ENCODE measurements around the gene TOR1A. TPM values are rescaled to one million over a fixed set of nuclear protein-coding genes. Genes with fewer than 3 reads are reported as not detected.

Gene TOR1A
- total RNA-seq, 1 donor from 2014 or later = 29.5 TPM

DNA sequence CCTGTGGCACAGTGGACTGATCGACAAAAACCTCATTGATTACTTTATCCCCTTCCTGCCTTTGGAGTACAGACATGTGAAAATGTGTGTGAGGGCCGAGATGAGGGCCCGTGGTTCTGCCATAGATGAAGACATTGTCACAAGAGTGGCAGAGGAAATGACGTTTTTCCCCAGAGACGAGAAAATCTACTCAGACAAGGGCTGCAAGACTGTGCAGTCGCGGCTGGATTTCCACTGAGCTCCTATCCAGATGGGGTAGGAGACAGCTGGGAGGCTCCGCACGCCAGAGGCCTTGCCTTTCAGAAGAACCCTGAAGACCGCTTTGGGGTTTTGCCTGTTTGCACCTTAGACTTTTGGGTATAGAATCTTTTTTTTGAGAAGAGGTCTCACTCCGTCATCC, 14.6 kb downstream of the TOR1A start:
- Mint-ChIP-seq H3K36me3 (ENCODE audit: low read depth) (peaks cover 75% of the 10 kb centered on the region), H3K27ac (no peak overlapping the region), H3K9me3 (no peaks in the 10 kb centered on the region), H3K4me1 (peaks cover 18% of the 10 kb centered on the region), H3K4me3 (no peak overlapping the region), H3K27me3 (no peaks in the 10 kb centered on the region)
- ChIA-PET POLR2A (no interaction called here), CTCF (no interaction called here)
- DNase-seq (no peak), ATAC-seq (ENCODE audit: low read depth) (no peak)
- intact Hi-C loops (cut with micrococcal nuclease) = no loop called here
- TF ChIP-seq, protein P1, sequence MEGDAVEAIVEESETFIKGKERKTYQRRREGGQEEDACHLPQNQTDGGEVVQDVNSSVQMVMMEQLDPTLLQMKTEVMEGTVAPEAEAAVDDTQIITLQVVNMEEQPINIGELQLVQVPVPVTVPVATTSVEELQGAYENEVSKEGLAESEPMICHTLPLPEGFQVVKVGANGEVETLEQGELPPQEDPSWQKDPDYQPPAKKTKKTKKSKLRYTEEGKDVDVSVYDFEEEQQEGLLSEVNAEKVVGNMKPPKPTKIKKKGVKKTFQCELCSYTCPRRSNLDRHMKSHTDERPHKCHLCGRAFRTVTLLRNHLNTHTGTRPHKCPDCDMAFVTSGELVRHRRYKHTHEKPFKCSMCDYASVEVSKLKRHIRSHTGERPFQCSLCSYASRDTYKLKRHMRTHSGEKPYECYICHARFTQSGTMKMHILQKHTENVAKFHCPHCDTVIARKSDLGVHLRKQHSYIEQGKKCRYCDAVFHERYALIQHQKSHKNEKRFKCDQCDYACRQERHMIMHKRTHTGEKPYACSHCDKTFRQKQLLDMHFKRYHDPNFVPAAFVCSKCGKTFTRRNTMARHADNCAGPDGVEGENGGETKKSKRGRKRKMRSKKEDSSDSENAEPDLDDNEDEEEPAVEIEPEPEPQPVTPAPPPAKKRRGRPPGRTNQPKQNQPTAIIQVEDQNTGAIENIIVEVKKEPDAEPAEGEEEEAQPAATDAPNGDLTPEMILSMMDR (IDR thresholded peaks at IDR 0.05) = no peak

DNA sequence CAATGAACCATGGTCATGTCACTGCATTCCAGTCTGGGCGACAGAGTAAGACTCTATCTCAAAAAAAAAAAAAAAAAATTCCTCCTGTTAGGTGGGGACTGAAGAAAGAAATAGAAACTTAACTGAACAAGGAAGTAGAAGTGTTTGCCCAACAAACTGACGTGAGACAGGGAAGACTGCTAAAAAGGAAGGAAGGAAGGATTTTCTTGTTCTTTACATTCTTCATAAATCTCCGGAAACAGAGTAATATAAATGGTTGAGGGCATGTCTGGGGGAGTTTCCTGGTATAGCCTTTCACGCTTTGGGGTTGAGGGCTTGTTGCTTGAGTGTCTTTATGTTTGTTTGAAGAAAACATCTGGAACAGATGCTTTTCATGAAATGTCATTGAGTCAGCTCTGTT, 17.9 kb downstream of the TOR1A start:
- CTCF ChIA-PET = no interaction called here
- TF ChIP-seq, protein P1 (IDR thresholded peaks at IDR 0.05) = no peak
- DNase-seq = no peak
- POLR2A ChIA-PET = no interaction called here
- ATAC-seq (ENCODE audit: low read depth) = no peak
- no peak overlapping the region for H3K27ac Mint-ChIP-seq
- H3K4me3 Mint-ChIP-seq = peak overlapping the region; percentile 19
- peaks cover 26% of the 10 kb centered on the region for H3K4me1 Mint-ChIP-seq
- intact Hi-C loops (cut with micrococcal nuclease) = no loop called here
- peaks cover 55% of the 10 kb centered on the region for H3K36me3 Mint-ChIP-seq (ENCODE audit: low read depth)
- no peaks in the 10 kb centered on the region for H3K9me3 Mint-ChIP-seq
- no peaks in the 10 kb centered on the region for H3K27me3 Mint-ChIP-seq

DNA sequence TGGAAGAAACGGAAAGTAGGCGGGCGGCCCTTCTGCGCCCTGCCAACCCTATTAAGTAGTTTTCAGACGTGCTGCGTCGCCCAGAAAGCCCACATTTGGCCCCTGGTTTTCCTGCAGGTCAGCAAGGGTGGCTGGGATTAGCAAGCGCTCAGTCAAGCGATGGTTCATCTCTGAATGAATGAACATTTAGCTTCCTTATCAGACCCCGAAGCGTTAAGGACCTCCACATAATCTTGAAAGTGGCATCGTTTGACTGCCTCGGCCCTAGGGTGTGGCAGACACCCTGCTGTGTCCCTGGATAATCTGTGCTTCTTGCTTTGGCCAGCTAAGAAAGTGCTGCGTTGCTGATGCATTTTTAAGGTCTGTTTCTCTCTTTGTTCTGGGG, 20.3 kb downstream of the TOR1A start:
- peaks cover 32% of the 10 kb centered on the region for H3K36me3 Mint-ChIP-seq (ENCODE audit: low read depth)
- H3K27me3 Mint-ChIP-seq = no peaks in the 10 kb centered on the region
- ATAC-seq (ENCODE audit: low read depth) = no peak
- peak overlapping the region; percentile 50 for H3K27ac Mint-ChIP-seq
- H3K9me3 Mint-ChIP-seq = no peaks in the 10 kb centered on the region
- TF ChIP-seq, protein P1 (IDR thresholded peaks at IDR 0.05) = no peak
- ChIA-PET CTCF (interaction anchor here (0.7 kb wide), 1 partner anchor 663 kb away, joined by 3 read pairs; no protein-coding TSS in a partner anchor), POLR2A (interaction anchor here (0.8 to 3.2 kb wide), 5 partner anchors 17 to 32 kb away, joined by 3 to 10 read pairs (median 4); partner anchors contain the start of genes C9orf78, TOR1A and USP20)
- intact Hi-C loops (cut with micrococcal nuclease) = loop anchor here (1.0 to 5.0 kb wide), 6 partner anchors 21 to 776 kb away; partner anchors contain the start of genes ASB6, C9orf78, FUBP3 and TOR1A
- no peak for DNase-seq
- H3K4me3 Mint-ChIP-seq = peak overlapping the region; percentile 92
- peaks cover 22% of the 10 kb centered on the region for H3K4me1 Mint-ChIP-seq

DNA sequence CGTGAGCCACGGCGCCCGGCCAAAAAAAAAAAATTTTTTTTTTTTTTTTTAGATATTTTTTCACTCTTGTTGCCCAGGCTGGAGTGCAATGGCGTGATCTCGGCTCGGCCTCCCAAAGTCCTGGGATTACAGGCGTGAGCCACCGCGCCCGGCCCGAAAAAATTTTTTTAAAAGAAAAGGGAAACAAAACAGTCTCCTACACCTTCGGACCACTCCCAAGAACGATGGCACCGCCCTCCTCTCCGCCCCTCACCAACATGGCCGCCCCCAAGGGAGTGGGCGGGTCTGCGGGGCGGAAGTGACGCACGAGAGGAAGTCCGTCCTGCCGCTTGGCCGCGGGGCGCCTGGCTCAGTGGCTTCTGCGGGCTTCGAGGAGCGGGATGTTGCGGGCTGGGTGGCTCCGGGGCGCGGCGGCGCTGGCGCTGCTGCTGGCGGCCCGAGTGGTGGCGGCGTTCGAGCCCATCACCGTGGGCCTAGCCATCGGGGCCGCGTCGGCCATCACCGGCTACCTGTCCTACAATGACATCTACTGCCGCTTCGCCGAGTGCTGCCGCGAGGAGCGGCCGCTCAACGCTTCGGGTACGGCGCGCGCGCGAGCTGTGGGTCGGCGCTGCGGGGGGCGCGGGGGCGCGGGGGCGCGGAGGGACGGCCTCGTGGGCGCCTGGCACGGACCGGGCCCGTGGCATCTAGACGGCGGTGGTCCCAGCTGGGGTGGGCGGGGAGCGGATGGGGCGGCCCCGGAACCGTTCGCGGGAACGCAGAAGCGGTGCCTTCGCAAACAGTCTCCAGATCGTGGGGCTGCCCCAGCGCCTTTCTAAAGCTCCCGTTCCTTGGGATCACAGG, 20.9 kb downstream of the TOR1A start, which contains the start of gene TOR1B:
Gene TOR1B (plus strand): TSS at position 352 of the 843 bp plus-strand sequence. CDS start 29 bp downstream, at position 381.
- TF ChIP-seq, protein P1 (IDR thresholded peaks at IDR 0.05) = no peak
- POLR2A ChIA-PET = interaction anchor here (0.5 to 3.2 kb wide), 14 partner anchors 17 to 1306 kb away, joined by 3 to 10 read pairs (median 5); partner anchors contain the start of genes C9orf78, TOR1A and USP20
- H3K4me1 Mint-ChIP-seq = peaks cover 22% of the 10 kb centered on the region
- peaks cover 28% of the 10 kb centered on the region for H3K36me3 Mint-ChIP-seq (ENCODE audit: low read depth)
- H3K9me3 Mint-ChIP-seq = no peaks in the 10 kb centered on the region
- DNase-seq (peak; percentile 99), ATAC-seq (ENCODE audit: low read depth) (peak; percentile 95)
- peak within 1 kb of the TSS; percentile 93 for H3K27ac Mint-ChIP-seq
- H3K27me3 Mint-ChIP-seq = no peaks in the 10 kb centered on the region
- intact Hi-C loops (cut with micrococcal nuclease) = loop anchor here (1.0 to 5.0 kb wide), 6 partner anchors 21 to 776 kb away; partner anchors contain the start of genes ASB6, C9orf78, FUBP3 and TOR1A
- peak within 1 kb of the TSS; percentile 92 for H3K4me3 Mint-ChIP-seq
- CTCF ChIA-PET = interaction anchor here (0.7 kb wide), 1 partner anchor 663 kb away, joined by 3 read pairs; no protein-coding TSS in a partner anchor

DNA sequence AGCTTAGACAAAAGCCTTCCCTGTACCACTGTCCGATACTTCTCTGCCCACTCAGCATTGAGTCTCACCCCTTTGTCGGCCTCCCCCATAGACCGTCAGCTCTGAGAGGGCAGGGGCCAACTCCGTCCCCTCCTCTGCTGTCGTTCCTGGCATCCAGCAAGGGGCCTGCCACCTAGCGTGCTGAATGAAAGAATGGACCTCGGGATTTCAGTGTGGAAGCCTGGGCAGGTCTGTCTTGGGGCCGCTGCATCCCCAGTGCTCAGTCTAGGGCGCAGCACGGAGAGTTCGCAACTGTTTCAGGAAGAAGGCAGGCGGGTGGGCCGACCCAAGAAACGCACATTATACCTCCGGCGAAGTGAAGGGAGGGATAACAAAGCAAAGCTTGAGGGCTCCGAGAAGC, 22.4 kb downstream of the TOR1A start:
- H3K4me1 Mint-ChIP-seq = peaks cover 22% of the 10 kb centered on the region
- POLR2A ChIA-PET = interaction anchor here (1.0 to 1.1 kb wide), 2 partner anchors 33 to 440 kb away, joined by 6 to 7 read pairs; no protein-coding TSS in a partner anchor
- CTCF ChIA-PET = interaction anchor here (1.0 kb wide), 1 partner anchor 11 kb away, joined by 3 read pairs; no protein-coding TSS in a partner anchor
- DNase-seq = no peak
- H3K36me3 Mint-ChIP-seq (ENCODE audit: low read depth) = peaks cover 17% of the 10 kb centered on the region
- intact Hi-C loops (cut with micrococcal nuclease) = loop anchor here (5.0 kb wide), 1 partner anchor 436 kb away; no protein-coding TSS in a partner anchor
- H3K27ac Mint-ChIP-seq = no peak overlapping the region
- H3K9me3 Mint-ChIP-seq = no peaks in the 10 kb centered on the region
- H3K27me3 Mint-ChIP-seq = no peaks in the 10 kb centered on the region
- ATAC-seq (ENCODE audit: low read depth) = no peak
- H3K4me3 Mint-ChIP-seq = peak overlapping the region; percentile 51
- TF ChIP-seq, protein P1 (IDR thresholded peaks at IDR 0.05) = no peak
